Kidney (tissue), 14 donors: ENCODE results near the gene PTPRJ. TPM values are rescaled to one million over a fixed set of nuclear protein-coding genes. Genes with fewer than 3 reads are reported as not detected.

ENCODE experiments used
- DNase-seq, 5 donors: peaks; one replicate each; pipeline ENCODE4 v3.0.0-alpha.2; 2013 to 2020
- FAIRE-seq: peaks from 2 replicates; lab custom pipeline; 2012; peaks lifted over from hg19 to GRCh38; lab: Jason Lieb, UNC
- H3K27ac ChIP-seq, 2 donors: one replicate each; pipeline ENCODE4 v1.7.0; 2013; ENCODE audit warnings: low read depth in 2 of 2, low read length in 2 of 2, inconsistent platforms in 1 of 2
- H3K27me3 ChIP-seq: one replicate; pipeline ENCODE4 v1.7.1; 2013; ENCODE audit warnings: low read length, inconsistent platforms; ENCODE audit not compliant: control insufficient read depth, insufficient read depth
- H3K36me3 ChIP-seq, 3 donors: one replicate each; pipeline versions ENCODE4 v1.7.0 to v1.7.1; 2013; ENCODE audit warnings: low read length in 3 of 3, control low read depth in 1 of 3, inconsistent platforms in 1 of 3; ENCODE audit not compliant: insufficient read depth in 3 of 3, control insufficient read depth in 2 of 3
- H3K4me1 ChIP-seq, 3 donors: one replicate each; pipeline versions ENCODE4 v1.7.0 to v1.7.1; 2013; ENCODE audit warnings: low read length in 3 of 3, inconsistent platforms in 1 of 3, low read depth in 1 of 3; ENCODE audit not compliant: control insufficient read depth in 2 of 3, insufficient read depth in 2 of 3
- H3K4me3 ChIP-seq, 3 donors: one replicate each; pipeline versions ENCODE4 v1.7.0 to v1.8.1; 2013; ENCODE audit warnings: low read length in 3 of 3, control low read depth in 1 of 3, inconsistent platforms in 1 of 3
- H3K9ac ChIP-seq, 3 donors: one replicate each; pipeline versions ENCODE4 v1.7.0 to v1.7.1; 2013; ENCODE audit warnings: low read length in 3 of 3, control low read depth in 1 of 3, inconsistent platforms in 1 of 3
- H3K9me3 ChIP-seq, 3 donors: one replicate each; pipeline versions ENCODE4 v1.7.0 to v1.7.1; 2013; ENCODE audit warnings: low read length in 3 of 3, control low read depth in 1 of 3, inconsistent platforms in 1 of 3; ENCODE audit not compliant: control insufficient read depth in 2 of 3, insufficient read depth in 1 of 3
- intact Hi-C: fragments of 100-400 bp; cut with DNase I; formaldehyde crosslinking; loops from one replicate; pipeline ENCODE4 v1.11.1; 2022
- polyA plus RNA-seq: library from polyadenylated mRNA; stranded (reverse); fragments of 350-450 nt; fragmentation: Illumina TruSeq; extraction: RNeasy Lipid Tissue Mini Kit (QIAGEN cat#74804); gene quantifications from one replicate; pipeline ENCODE4 v1.2.3, GENCODE V29; 2014; ENCODE audit warnings: low read depth, low replicate concordance; ENCODE audit not compliant: insufficient read depth
- total RNA-seq: library from RNA; stranded (reverse); fragmentation: NEBNext Ultra II Directional; extraction: Animal tissue kit (Norgen Biotek cat#: 25700); gene quantifications from one replicate; pipeline ENCODE4 v1.2.1, GENCODE V29; 2021
- TF ChIP-seq, protein P1 (sequence below): IDR thresholded peaks from 3 replicates; pipeline ENCODE4 v1.5.1; 2012; ENCODE audit warnings: mild to moderate bottlenecking, moderate library complexity, borderline replicate concordance; ENCODE audit not compliant: insufficient read depth; ENCODE audit errors: extremely low read depth
- donor health status: control.
- donor health status: control.
- donor health status: control.
- donor health status: control.
- donor health status: control.
- donor health status: DM: yes; HTN: yes; CAD: no.
- donor health status: Normal renal cell carcinoma (clear cell type).

Gene PTPRJ
- total and polyA plus RNA-seq, 2 donors from 2014 or later: 9.2 to 80.5 TPM

DNA sequence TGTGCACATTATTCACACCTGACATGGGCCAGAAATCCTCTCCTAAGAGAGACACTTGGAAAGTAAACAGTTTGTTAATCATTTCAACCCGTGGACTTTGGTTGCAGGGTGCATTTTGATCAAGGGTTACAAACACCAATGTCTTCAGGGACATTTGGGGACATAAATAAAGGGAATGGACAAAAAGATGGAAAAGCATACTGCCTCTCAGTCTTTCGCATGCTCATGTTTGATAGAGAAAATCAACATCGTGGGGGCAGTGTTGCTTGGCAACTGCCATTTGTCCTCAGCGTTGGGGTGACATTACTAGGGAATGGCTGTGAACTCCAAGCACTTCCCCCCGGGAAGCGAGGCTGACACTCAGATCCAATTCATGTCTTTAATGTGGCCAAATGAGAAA lies 121.6 kb downstream of the PTPRJ start:
- Histone ChIP-seq H3K9me3 (no peaks in the 10 kb centered on the region), H3K4me1 (peaks cover 0 to 57% (median 39%) of the 10 kb centered on the region in 3 donors), H3K27ac (peak overlapping the region; percentile 51 to 60), H3K4me3 (peak overlapping the region in 1 of 3 donors; percentile 13), H3K9ac (no peak overlapping the region), H3K36me3 (no peaks in the 10 kb centered on the region), H3K27me3 (no peaks in the 10 kb centered on the region)
- FAIRE-seq (no peak), DNase-seq (peak in 1 of 5 donors; percentile 12)
- intact Hi-C loops: no loop called here
- TF ChIP-seq, protein P1, sequence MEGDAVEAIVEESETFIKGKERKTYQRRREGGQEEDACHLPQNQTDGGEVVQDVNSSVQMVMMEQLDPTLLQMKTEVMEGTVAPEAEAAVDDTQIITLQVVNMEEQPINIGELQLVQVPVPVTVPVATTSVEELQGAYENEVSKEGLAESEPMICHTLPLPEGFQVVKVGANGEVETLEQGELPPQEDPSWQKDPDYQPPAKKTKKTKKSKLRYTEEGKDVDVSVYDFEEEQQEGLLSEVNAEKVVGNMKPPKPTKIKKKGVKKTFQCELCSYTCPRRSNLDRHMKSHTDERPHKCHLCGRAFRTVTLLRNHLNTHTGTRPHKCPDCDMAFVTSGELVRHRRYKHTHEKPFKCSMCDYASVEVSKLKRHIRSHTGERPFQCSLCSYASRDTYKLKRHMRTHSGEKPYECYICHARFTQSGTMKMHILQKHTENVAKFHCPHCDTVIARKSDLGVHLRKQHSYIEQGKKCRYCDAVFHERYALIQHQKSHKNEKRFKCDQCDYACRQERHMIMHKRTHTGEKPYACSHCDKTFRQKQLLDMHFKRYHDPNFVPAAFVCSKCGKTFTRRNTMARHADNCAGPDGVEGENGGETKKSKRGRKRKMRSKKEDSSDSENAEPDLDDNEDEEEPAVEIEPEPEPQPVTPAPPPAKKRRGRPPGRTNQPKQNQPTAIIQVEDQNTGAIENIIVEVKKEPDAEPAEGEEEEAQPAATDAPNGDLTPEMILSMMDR: no peak

DNA sequence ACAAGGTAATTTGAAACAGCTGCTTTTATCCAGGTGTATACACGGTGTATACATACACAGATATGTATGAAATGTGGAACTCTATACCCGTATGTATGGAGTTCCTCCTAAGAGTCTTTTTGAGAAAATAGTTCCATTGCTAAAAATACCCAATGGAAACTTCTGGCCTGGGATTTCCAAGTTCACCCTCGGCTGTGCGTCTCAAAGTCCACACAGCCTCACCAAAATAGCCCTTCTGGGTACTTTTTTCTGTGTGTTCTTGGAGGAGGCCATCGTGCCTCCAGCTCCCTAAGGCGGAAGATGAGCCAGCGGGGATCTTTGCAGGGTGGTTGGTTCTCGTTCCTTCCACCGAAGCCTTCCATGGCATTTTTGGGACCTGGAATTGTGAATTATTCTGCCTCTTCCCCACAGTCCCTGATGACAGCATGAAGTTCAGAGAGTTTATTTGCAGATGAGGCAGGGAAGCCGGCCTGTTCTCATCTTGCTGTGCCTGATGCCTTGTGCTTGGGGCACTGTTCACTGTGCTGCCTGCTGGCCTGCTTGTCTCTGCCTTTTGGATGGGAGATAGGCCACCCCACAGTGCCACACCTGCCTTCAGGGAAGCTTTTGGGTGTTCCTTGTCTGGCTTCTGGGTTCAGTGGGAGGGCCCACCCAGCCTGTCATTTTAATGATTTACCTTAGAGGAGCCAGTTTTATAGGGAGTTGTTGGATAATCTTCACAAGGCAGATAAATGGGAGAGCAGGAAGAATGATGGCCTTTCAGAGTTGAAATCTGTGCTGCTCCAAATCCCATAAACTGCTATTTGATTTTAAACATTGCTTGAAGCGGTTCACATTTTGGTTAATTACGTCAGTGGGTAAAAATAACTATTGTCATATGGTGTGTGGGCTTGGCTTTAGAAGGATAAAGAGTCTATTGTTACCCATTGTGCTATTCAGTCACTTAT lies 123.5 kb downstream of the PTPRJ start:
- Histone ChIP-seq H3K9me3 (no peaks in the 10 kb centered on the region), H3K36me3 (no peaks in the 10 kb centered on the region), H3K9ac (peak overlapping the region in 1 of 3 donors; percentile 42), H3K4me3 (peak overlapping the region in 1 of 3 donors; percentile 10), H3K4me1 (peaks cover 0 to 45% (median 37%) of the 10 kb centered on the region in 3 donors), H3K27me3 (no peaks in the 10 kb centered on the region), H3K27ac (peak overlapping the region; percentile 51 to 76)
- peak in 3 of 5 donors; percentile 9 to 63 (median 63) for DNase-seq
- FAIRE-seq: no peak
- TF ChIP-seq, protein P1: no peak
- intact Hi-C loops: no loop called here

DNA sequence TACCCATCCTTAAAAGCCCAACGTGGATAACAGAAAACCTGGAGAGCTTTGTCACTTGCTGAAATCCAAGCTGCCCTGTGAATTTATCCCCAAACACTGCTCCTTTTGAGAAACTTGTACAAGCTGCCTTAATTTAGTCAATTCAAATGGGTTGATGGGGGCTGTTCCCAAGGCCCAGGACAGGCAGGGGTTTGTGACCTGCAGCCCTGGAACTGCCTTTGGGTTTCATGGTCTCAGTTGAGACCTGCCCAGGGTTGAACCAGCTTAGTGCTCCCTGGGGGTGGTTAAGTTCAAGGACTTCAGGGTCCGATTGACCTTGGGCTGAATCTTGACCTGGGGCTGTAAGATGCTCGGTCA lies 124.2 kb downstream of the PTPRJ start:
- no peak for FAIRE-seq
- Histone ChIP-seq H3K4me1 (peaks cover 0 to 44% (median 38%) of the 10 kb centered on the region in 3 donors), H3K9ac (peak overlapping the region in 1 of 3 donors; percentile 42), H3K27ac (peak overlapping the region; percentile 2 to 26), H3K4me3 (no peak overlapping the region), H3K9me3 (no peaks in the 10 kb centered on the region), H3K36me3 (no peaks in the 10 kb centered on the region), H3K27me3 (no peaks in the 10 kb centered on the region)
- peak in 1 of 5 donors; percentile 6 for DNase-seq
- intact Hi-C loops: no loop called here
- TF ChIP-seq, protein P1: no peak
